ENCODE data around the gene CEACAM7.

GRCh38 chr19:41702171-41702651, 14.1 kb upstream of the CEACAM7 start:
- TF ChIP-seq POLR2A (IDR thresholded peaks at IDR 0.05) (no peak), CTCF (IDR thresholded peaks at IDR 0.05) (no peak)
